Thoracic aorta (tissue), 2 donors: ENCODE results near the gene FSTL4. TPM values are rescaled to one million over a fixed set of nuclear protein-coding genes. Genes with fewer than 3 reads are reported as not detected.

ENCODE experiments used
- ATAC-seq: fragments of 150-250 bp; one replicate; pipeline ENCODE4 v1.8.0; 2017; ENCODE audit warnings: low read depth; ENCODE audit not compliant: insufficient number of reproducible peaks, low FRiP score
- DNase-seq: peaks from one replicate; pipeline ENCODE4 v3.0.0-alpha.2; 2020; ENCODE audit warnings: low spot score
- H3K27ac ChIP-seq, 2 donors: fragments of 200-600 bp; sonication (generic); 1 replicate in 1 of 2; 2 replicates in 1 of 2; pipeline ENCODE4 v1.5.1; 2016; ENCODE audit warnings: mild to moderate bottlenecking in 2 of 2, moderate library complexity in 2 of 2
- H3K27me3 ChIP-seq: fragments of 200-600 bp; sonication (generic); replicated peaks from 2 replicates; pipeline ENCODE4 v1.6.0; 2016; ENCODE audit warnings: mild to moderate bottlenecking; ENCODE audit not compliant: insufficient read depth
- H3K36me3 ChIP-seq: fragments of 200-600 bp; sonication (generic); one replicate; pipeline ENCODE4 v1.5.1; 2016
- H3K4me1 ChIP-seq, 2 donors: fragments of 200-600 bp; sonication (generic); 1 replicate in 1 of 2; 2 replicates in 1 of 2; pipeline versions ENCODE4 v1.5.1 to v1.6.0; 2016; ENCODE audit warnings: low read depth in 2 of 2, mild to moderate bottlenecking in 1 of 2; ENCODE audit not compliant: control insufficient read depth in 1 of 2
- H3K4me3 ChIP-seq: fragments of 200-600 bp; sonication (generic); 2 replicates; pipeline ENCODE4 v1.5.1; 2016; ENCODE audit warnings: mild to moderate bottlenecking
- H3K9me3 ChIP-seq: fragments of 200-600 bp; sonication (generic); 2 replicates; pipeline ENCODE4 v1.5.1; 2016
- CTCF ChIP-seq: fragments of 200-600 bp; sonication (generic); IDR thresholded peaks from one replicate; pipeline ENCODE4 v1.5.1; 2019; ENCODE audit warnings: antibody characterized with exemption
- total RNA-seq, 2 donors: library from RNA; depleted of rRNA; stranded (reverse); fragments of >200 nt; gene quantifications; one replicate each; pipeline versions ENCODE4 v1.1.0 to v1.2.3, GENCODE V29; 2016

Gene FSTL4
- total RNA-seq, 2 donors from 2014 or later, result not detected

- Histone ChIP-seq H3K4me3 (no peak overlapping the region), H3K27me3 (no peaks in the 10 kb centered on the region), H3K4me1 (no peaks in the 10 kb centered on the region), H3K9me3 (no peaks in the 10 kb centered on the region), H3K36me3 (no peaks in the 10 kb centered on the region), H3K27ac (no peak overlapping the region)
- no peak for ATAC-seq
- no peak for DNase-seq
- TF ChIP-seq CTCF, result no peak
These were observed 338.4 kb downstream of the FSTL4 start for GRCh38 chr5:133273661-133274596.

GRCh38 chr5:133272345-133272744 lies 340.0 kb downstream of the FSTL4 start:
- Histone ChIP-seq H3K27ac (no peak overlapping the region), H3K4me3 (no peak overlapping the region), H3K27me3 (no peaks in the 10 kb centered on the region), H3K9me3 (no peaks in the 10 kb centered on the region), H3K4me1 (no peaks in the 10 kb centered on the region), H3K36me3 (no peaks in the 10 kb centered on the region)
- DNase-seq, result no peak
- ATAC-seq, result no peak
- TF ChIP-seq CTCF, result no peak

- H3K36me3 ChIP-seq, result no peaks in the 10 kb centered on the region
- no peak overlapping the region for H3K4me3 ChIP-seq
- no peaks in the 10 kb centered on the region for H3K27me3 ChIP-seq
- ATAC-seq (no peak), DNase-seq (no peak)
- no peaks in the 10 kb centered on the region for H3K9me3 ChIP-seq
- no peak overlapping the region for H3K27ac ChIP-seq
- no peaks in the 10 kb centered on the region for H3K4me1 ChIP-seq
- TF ChIP-seq CTCF, result no peak
These were observed 340.7 kb downstream of the FSTL4 start for GRCh38 chr5:133271606-133272005.

DNA sequence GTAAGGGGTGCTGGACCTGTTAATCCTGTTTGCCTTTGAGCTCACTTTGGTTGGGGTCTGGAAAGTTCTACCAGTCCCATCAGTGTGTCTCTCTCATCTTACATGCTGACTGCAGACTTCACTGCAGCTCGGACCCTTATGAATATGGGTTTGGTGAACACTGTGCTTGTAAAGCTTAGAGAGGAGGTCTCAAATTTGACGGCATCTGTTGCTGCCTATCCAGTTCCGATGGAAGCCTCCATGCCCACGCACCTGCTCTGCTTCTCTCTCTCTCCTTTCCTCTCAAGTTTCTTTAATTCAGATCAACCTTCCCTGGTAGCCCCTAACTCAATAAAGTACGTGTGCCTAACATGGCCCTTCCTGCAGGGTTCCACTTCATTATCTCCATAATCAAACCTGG lies 342.6 kb downstream of the FSTL4 start:
- Histone ChIP-seq H3K36me3 (no peaks in the 10 kb centered on the region), H3K27ac (no peak overlapping the region), H3K27me3 (no peaks in the 10 kb centered on the region), H3K4me3 (no peak overlapping the region), H3K9me3 (no peaks in the 10 kb centered on the region), H3K4me1 (no peaks in the 10 kb centered on the region)
- DNase-seq (no peak), ATAC-seq (no peak)
- no peak for TF ChIP-seq CTCF

- Histone ChIP-seq H3K27me3 (no peaks in the 10 kb centered on the region), H3K4me3 (no peak overlapping the region), H3K4me1 (no peaks in the 10 kb centered on the region), H3K27ac (no peak overlapping the region), H3K9me3 (no peaks in the 10 kb centered on the region), H3K36me3 (no peaks in the 10 kb centered on the region)
- no peak for ATAC-seq
- no peak for TF ChIP-seq CTCF
- DNase-seq, result no peak
These were observed 344.7 kb downstream of the FSTL4 start for GRCh38 chr5:133267601-133268000.
